SK-N-SH treated with all-trans-retinoic acid at 6 μM for 48 hours (cell line): ENCODE measurements around the gene TOP3A.

Experiments
- ARNTL ChIP-seq: fragments of 450-650 bp; formaldehyde crosslinking; IDR thresholded peaks from 2 replicates; pipeline ENCODE4 v1.5.0; 2020; ENCODE audit warnings: low read depth, mild to moderate bottlenecking, moderate library complexity, borderline replicate concordance
- BACH2 ChIP-seq: fragments of 250-450 bp; sonication (Bioruptor Pico); IDR thresholded peaks from 2 replicates; pipeline ENCODE4 v1.9.0; 2021; ENCODE audit warnings: mild to moderate bottlenecking, borderline replicate concordance
- ISL1 ChIP-seq: fragments of 250-450 bp; sonication (Bioruptor Pico); IDR thresholded peaks from 2 replicates; pipeline ENCODE4 v2.1.2; 2022; ENCODE audit warnings: mild to moderate bottlenecking, moderate library complexity
- PPARA ChIP-seq: fragments of 250-450 bp; sonication (Bioruptor Pico); IDR thresholded peaks from 2 replicates; pipeline ENCODE4 v1.5.0; 2020; ENCODE audit warnings: mild to moderate bottlenecking, borderline replicate concordance
- TCF4 ChIP-seq: fragments of 250-450 bp; sonication (Bioruptor Pico); IDR thresholded peaks from 2 replicates; pipeline ENCODE4 v1.8.0; 2021; ENCODE audit warnings: mild to moderate bottlenecking, moderate library complexity, borderline replicate concordance
- TF ChIP-seq, protein P1 (sequence below): fragments of 250-450 bp; sonication (Bioruptor Pico); IDR thresholded peaks from 2 replicates; pipeline ENCODE4 v1.8.0; 2020; ENCODE audit warnings: mild to moderate bottlenecking, moderate library complexity, borderline replicate concordance
- TF ChIP-seq, protein P2 (sequence below): fragments of 250-450 bp; sonication (Bioruptor Pico); IDR thresholded peaks from 2 replicates; pipeline ENCODE4 v1.8.0; 2021; ENCODE audit warnings: low read depth, mild to moderate bottlenecking, moderate library complexity, borderline replicate concordance

DNA sequence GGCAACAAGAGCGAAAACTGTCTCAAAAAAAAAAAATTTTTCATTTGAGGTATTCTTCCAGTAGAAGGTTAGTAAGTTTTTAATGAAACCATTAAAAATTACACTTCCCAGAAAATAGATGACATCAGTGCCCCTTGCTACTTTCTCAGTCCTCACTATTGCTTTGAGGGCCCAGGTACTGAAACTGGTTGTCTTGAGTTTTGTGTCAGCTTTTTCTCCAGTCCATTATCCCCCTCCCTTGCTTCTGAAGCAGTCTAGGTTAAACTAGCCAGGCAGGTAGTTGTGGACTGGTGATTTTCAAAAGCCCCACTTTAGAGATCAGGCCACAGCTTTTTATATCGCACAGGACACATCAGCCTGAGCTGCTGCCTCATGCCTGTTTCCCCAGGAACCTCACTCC is 11.2 kb upstream of the TOP3A start:
- TF ChIP-seq ISL1: no peak
- TF ChIP-seq, protein P1, sequence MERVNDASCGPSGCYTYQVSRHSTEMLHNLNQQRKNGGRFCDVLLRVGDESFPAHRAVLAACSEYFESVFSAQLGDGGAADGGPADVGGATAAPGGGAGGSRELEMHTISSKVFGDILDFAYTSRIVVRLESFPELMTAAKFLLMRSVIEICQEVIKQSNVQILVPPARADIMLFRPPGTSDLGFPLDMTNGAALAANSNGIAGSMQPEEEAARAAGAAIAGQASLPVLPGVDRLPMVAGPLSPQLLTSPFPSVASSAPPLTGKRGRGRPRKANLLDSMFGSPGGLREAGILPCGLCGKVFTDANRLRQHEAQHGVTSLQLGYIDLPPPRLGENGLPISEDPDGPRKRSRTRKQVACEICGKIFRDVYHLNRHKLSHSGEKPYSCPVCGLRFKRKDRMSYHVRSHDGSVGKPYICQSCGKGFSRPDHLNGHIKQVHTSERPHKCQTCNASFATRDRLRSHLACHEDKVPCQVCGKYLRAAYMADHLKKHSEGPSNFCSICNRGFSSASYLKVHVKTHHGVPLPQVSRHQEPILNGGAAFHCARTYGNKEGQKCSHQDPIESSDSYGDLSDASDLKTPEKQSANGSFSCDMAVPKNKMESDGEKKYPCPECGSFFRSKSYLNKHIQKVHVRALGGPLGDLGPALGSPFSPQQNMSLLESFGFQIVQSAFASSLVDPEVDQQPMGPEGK: no peak
- no peak for TF ChIP-seq TCF4 (CRISPR knock-in tag)
- TF ChIP-seq, protein P2, sequence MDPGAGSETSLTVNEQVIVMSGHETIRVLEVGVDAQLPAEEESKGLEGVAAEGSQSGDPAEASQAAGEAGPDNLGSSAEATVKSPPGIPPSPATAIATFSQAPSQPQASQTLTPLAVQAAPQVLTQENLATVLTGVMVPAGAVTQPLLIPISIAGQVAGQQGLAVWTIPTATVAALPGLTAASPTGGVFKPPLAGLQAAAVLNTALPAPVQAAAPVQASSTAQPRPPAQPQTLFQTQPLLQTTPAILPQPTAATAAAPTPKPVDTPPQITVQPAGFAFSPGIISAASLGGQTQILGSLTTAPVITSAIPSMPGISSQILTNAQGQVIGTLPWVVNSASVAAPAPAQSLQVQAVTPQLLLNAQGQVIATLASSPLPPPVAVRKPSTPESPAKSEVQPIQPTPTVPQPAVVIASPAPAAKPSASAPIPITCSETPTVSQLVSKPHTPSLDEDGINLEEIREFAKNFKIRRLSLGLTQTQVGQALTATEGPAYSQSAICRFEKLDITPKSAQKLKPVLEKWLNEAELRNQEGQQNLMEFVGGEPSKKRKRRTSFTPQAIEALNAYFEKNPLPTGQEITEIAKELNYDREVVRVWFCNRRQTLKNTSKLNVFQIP (CRISPR knock-in tag): no peak
- no peak for TF ChIP-seq ARNTL
- no peak for TF ChIP-seq PPARA (CRISPR knock-in tag)
- TF ChIP-seq BACH2 (CRISPR knock-in tag): no peak
